ENCODE results near the gene LMNTD1. TPM values are rescaled to one million over a fixed set of nuclear protein-coding genes. Genes with fewer than 3 reads are reported as not detected.

The LMNTD1 gene
- total RNA-seq, 1 experiment from 2014 or later, result not detected

DNA sequence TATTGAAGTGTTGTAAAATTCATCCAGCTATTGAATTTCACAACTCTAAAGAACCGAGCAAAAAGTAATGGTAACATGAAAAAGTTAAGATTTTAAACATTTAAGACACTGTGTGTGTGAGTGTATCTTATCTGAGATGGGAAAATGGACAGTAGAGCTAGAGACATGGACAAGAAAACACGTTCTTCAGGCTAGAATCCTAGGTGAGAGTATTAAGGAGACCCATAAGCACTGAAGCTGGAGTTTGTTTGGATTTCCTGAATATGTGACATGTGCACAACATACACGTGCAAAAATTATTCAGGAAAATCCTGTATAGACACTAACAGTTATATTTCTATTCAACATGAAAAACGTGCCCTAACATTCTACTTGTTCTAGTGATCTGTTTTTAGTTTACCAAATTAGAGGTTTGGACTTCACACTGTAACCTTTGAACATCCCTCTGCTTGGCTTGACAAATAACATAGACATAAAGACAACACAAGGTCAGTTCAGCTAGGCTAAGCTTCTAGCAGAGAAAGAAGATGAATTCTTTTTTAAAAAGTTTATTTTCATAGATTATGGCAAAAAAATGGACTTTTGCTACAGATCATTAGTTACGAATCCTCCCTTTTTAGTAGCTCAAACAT lies 31.3 kb downstream of the LMNTD1 start:
- POLR2A ChIA-PET, result no interaction called here
- no peak overlapping the region for H3K4me3 Mint-ChIP-seq
- ATAC-seq (no peak), DNase-seq (ENCODE audit: low spot score) (no peak)
- no peaks in the 10 kb centered on the region for H3K4me1 Mint-ChIP-seq
- CTCF ChIA-PET, result no interaction called here
- no peaks in the 10 kb centered on the region; the same call in 1 of the 2 replicates for H3K27me3 Mint-ChIP-seq (ENCODE audit: low read depth)
- no peaks in the 10 kb centered on the region for H3K36me3 Mint-ChIP-seq
- no peak overlapping the region for H3K27ac Mint-ChIP-seq
- no peak for TF ChIP-seq MYBL2 (CRISPR knock-in tag; IDR thresholded peaks at IDR 0.05)
- TF ChIP-seq, protein P1, sequence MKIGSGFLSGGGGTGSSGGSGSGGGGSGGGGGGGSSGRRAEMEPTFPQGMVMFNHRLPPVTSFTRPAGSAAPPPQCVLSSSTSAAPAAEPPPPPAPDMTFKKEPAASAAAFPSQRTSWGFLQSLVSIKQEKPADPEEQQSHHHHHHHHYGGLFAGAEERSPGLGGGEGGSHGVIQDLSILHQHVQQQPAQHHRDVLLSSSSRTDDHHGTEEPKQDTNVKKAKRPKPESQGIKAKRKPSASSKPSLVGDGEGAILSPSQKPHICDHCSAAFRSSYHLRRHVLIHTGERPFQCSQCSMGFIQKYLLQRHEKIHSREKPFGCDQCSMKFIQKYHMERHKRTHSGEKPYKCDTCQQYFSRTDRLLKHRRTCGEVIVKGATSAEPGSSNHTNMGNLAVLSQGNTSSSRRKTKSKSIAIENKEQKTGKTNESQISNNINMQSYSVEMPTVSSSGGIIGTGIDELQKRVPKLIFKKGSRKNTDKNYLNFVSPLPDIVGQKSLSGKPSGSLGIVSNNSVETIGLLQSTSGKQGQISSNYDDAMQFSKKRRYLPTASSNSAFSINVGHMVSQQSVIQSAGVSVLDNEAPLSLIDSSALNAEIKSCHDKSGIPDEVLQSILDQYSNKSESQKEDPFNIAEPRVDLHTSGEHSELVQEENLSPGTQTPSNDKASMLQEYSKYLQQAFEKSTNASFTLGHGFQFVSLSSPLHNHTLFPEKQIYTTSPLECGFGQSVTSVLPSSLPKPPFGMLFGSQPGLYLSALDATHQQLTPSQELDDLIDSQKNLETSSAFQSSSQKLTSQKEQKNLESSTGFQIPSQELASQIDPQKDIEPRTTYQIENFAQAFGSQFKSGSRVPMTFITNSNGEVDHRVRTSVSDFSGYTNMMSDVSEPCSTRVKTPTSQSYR (CRISPR knock-in tag; IDR thresholded peaks at IDR 0.05), result no peak
- TF ChIP-seq CREM (CRISPR knock-in tag; IDR thresholded peaks at IDR 0.05), result no peak
- no peak for TF ChIP-seq RELA (CRISPR knock-in tag; IDR thresholded peaks at IDR 0.05; ENCODE audit: borderline replicate concordance)
- TF ChIP-seq, protein P2, sequence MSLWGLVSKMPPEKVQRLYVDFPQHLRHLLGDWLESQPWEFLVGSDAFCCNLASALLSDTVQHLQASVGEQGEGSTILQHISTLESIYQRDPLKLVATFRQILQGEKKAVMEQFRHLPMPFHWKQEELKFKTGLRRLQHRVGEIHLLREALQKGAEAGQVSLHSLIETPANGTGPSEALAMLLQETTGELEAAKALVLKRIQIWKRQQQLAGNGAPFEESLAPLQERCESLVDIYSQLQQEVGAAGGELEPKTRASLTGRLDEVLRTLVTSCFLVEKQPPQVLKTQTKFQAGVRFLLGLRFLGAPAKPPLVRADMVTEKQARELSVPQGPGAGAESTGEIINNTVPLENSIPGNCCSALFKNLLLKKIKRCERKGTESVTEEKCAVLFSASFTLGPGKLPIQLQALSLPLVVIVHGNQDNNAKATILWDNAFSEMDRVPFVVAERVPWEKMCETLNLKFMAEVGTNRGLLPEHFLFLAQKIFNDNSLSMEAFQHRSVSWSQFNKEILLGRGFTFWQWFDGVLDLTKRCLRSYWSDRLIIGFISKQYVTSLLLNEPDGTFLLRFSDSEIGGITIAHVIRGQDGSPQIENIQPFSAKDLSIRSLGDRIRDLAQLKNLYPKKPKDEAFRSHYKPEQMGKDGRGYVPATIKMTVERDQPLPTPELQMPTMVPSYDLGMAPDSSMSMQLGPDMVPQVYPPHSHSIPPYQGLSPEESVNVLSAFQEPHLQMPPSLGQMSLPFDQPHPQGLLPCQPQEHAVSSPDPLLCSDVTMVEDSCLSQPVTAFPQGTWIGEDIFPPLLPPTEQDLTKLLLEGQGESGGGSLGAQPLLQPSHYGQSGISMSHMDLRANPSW (CRISPR knock-in tag; conservative IDR thresholded peaks at IDR 0.05; ENCODE audit: low read depth), result no peak
- TF ChIP-seq, protein P3, sequence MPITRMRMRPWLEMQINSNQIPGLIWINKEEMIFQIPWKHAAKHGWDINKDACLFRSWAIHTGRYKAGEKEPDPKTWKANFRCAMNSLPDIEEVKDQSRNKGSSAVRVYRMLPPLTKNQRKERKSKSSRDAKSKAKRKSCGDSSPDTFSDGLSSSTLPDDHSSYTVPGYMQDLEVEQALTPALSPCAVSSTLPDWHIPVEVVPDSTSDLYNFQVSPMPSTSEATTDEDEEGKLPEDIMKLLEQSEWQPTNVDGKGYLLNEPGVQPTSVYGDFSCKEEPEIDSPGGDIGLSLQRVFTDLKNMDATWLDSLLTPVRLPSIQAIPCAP (CRISPR knock-in tag; IDR thresholded peaks at IDR 0.05), result no peak
- no peak for TF ChIP-seq ZNF219 (CRISPR knock-in tag; IDR thresholded peaks at IDR 0.05; ENCODE audit: borderline replicate concordance)
- TF ChIP-seq GTF2I (CRISPR knock-in tag; conservative IDR thresholded peaks at IDR 0.05), result no peak
- TF ChIP-seq SMAD4 (CRISPR knock-in tag; IDR thresholded peaks at IDR 0.05), result no peak
- TF ChIP-seq JAZF1 (CRISPR knock-in tag; IDR thresholded peaks at IDR 0.05), result no peak
- 0 out of 2 replicates have a peak, but pooled peaks cover 5% of the 10 kb centered on the region for H3K9me3 Mint-ChIP-seq

DNA sequence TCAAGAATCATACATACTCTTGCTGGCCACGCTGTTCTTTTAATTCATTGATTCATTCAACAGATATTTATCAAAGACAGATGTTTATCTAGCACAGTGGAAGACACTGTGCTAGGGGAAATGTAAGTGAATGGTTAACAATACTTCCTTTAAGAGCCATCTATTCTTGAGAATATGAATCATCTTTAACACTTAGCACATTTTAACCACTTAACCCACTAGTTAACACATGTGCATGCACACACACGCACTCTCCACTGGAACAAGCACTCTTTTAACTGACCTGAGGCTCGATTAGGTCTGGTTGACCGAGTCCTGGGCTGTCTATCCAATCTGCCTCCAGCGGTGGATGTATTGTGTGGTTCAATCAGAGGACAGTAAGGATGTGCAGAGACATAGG lies 34.6 kb downstream of the LMNTD1 start:
- ATAC-seq, result no peak
- no peak for DNase-seq (ENCODE audit: low spot score)
- CTCF ChIA-PET, result no interaction called here
- no peak for TF ChIP-seq ZNF138 (CRISPR knock-in tag; conservative IDR thresholded peaks at IDR 0.05)
- no peak for TF ChIP-seq GABPB1 (CRISPR knock-in tag; IDR thresholded peaks at IDR 0.05)
- no peak for TF ChIP-seq CREB1 (CRISPR knock-in tag; IDR thresholded peaks at IDR 0.05)
- TF ChIP-seq, protein P4, sequence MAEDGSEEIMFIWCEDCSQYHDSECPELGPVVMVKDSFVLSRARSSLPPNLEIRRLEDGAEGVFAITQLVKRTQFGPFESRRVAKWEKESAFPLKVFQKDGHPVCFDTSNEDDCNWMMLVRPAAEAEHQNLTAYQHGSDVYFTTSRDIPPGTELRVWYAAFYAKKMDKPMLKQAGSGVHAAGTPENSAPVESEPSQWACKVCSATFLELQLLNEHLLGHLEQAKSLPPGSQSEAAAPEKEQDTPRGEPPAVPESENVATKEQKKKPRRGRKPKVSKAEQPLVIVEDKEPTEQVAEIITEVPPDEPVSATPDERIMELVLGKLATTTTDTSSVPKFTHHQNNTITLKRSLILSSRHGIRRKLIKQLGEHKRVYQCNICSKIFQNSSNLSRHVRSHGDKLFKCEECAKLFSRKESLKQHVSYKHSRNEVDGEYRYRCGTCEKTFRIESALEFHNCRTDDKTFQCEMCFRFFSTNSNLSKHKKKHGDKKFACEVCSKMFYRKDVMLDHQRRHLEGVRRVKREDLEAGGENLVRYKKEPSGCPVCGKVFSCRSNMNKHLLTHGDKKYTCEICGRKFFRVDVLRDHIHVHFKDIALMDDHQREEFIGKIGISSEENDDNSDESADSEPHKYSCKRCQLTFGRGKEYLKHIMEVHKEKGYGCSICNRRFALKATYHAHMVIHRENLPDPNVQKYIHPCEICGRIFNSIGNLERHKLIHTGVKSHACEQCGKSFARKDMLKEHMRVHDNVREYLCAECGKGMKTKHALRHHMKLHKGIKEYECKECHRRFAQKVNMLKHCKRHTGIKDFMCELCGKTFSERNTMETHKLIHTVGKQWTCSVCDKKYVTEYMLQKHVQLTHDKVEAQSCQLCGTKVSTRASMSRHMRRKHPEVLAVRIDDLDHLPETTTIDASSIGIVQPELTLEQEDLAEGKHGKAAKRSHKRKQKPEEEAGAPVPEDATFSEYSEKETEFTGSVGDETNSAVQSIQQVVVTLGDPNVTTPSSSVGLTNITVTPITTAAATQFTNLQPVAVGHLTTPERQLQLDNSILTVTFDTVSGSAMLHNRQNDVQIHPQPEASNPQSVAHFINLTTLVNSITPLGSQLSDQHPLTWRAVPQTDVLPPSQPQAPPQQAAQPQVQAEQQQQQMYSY (CRISPR knock-in tag; IDR thresholded peaks at IDR 0.05), result no peak
- TF ChIP-seq GTF2I (CRISPR knock-in tag; conservative IDR thresholded peaks at IDR 0.05), result no peak
- TF ChIP-seq, protein P5, sequence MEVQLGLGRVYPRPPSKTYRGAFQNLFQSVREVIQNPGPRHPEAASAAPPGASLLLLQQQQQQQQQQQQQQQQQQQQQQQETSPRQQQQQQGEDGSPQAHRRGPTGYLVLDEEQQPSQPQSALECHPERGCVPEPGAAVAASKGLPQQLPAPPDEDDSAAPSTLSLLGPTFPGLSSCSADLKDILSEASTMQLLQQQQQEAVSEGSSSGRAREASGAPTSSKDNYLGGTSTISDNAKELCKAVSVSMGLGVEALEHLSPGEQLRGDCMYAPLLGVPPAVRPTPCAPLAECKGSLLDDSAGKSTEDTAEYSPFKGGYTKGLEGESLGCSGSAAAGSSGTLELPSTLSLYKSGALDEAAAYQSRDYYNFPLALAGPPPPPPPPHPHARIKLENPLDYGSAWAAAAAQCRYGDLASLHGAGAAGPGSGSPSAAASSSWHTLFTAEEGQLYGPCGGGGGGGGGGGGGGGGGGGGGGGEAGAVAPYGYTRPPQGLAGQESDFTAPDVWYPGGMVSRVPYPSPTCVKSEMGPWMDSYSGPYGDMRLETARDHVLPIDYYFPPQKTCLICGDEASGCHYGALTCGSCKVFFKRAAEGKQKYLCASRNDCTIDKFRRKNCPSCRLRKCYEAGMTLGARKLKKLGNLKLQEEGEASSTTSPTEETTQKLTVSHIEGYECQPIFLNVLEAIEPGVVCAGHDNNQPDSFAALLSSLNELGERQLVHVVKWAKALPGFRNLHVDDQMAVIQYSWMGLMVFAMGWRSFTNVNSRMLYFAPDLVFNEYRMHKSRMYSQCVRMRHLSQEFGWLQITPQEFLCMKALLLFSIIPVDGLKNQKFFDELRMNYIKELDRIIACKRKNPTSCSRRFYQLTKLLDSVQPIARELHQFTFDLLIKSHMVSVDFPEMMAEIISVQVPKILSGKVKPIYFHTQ (CRISPR knock-in tag; IDR thresholded peaks at IDR 0.05), result no peak
- no peak for TF ChIP-seq HMGA2 (CRISPR knock-in tag; IDR thresholded peaks at IDR 0.05)
- no peak for TF ChIP-seq SOX15 (CRISPR knock-in tag; IDR thresholded peaks at IDR 0.05)
- TF ChIP-seq GRHL2 (CRISPR knock-in tag; IDR thresholded peaks at IDR 0.05; ENCODE audit: insufficient replicate concordance, severe bottlenecking), result no peak
- TF ChIP-seq, protein P6, sequence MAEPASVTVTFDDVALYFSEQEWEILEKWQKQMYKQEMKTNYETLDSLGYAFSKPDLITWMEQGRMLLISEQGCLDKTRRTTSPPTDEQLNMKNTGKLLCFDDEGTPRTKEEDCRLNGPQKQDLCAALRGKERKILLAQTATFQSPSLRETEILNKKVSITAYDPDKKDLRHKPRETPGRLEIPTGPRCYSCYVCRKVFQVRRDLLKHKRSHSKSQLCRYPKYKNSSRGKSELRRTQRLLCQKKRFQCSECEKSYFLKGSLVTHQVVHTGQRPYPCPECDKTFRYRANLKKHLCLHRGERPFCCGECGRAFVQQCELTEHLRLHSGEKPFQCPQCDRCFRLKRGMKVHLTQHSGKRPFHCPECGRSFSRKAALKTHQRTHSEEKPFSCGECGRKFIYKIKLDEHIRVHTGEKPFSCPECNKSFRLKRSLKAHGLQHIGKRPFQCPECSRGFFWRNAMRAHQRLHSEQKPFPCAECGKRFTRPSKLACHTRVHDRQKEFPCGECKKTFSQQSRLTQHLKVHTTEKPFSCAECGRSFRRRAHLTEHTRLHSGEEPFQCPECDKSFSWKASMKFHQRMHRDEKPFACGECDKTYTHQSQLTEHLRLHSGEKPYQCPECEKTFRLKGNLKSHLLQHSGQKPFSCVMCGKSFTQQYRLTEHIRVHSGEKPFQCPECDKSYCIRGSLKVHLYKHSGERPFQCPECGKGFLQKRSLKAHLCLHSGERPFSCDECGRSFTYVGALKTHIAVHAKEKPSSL (CRISPR knock-in tag; conservative IDR thresholded peaks at IDR 0.05), result no peak
- TF ChIP-seq NR2C2 (CRISPR knock-in tag; IDR thresholded peaks at IDR 0.05), result no peak
- no peak for TF ChIP-seq JAZF1 (CRISPR knock-in tag; IDR thresholded peaks at IDR 0.05)

More for the DNA sequence above, 34.6 kb downstream of the LMNTD1 start:
- no peak overlapping the region for H3K4me3 Mint-ChIP-seq
- 0 out of 2 replicates have a peak, but pooled peaks cover under 1% of the 10 kb centered on the region for H3K9me3 Mint-ChIP-seq
- no peak overlapping the region for H3K27ac Mint-ChIP-seq
- no peaks in the 10 kb centered on the region for H3K4me1 Mint-ChIP-seq
- POLR2A ChIA-PET, result no interaction called here
- H3K27me3 Mint-ChIP-seq (ENCODE audit: low read depth), result no peaks in the 10 kb centered on the region; the same call in 1 of the 2 replicates
- H3K36me3 Mint-ChIP-seq, result no peaks in the 10 kb centered on the region

Data from WTC11 (cell line).